ENCODE results near the gene BAHD1.

Gene BAHD1

DNA sequence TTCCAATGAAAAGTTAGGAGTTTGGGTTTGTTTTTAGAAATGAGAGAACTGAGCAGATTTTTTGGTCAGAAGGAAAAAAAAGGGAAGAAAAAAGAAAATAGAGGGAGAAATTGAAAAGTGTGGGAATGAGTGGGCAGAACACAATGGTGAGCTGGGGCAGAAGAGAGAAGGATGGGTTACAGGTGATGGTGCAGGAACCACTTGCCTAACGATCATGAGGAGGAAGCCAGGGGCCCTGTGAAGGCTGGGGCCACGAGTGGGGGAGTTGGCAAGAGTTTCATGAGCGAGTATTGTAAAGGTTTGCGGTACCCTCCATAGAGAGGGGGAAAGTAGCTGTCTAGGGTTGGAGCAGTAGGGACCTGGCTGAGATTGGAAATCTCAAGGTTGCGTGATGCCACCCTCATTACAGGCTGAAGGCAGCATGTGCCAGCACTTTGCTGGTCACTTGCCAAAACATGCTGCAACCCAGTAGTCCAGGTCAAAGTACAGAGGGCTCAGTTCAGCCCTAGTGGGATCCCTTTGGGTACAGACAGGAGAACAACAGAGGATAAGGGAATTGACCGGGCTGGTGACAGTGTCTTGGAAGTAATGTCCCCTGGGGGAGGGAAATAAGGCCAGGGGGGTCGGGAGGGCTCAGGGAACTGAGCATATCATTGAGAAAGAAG, 28.5 kb upstream of the BAHD1 start:
- H3K27ac ChIP-seq (ENCODE audit: low read length): no peak overlapping the region
- no peak overlapping the region for H3K4me3 ChIP-seq (ENCODE audit: low read length)
- no peaks in the 10 kb centered on the region for H3K27me3 ChIP-seq (ENCODE audit: control insufficient read depth, insufficient read depth, low read length)
- peaks cover 64% of the 10 kb centered on the region for H3K36me3 ChIP-seq (ENCODE audit: control insufficient read depth, insufficient read depth, low read length)
- H3K4me1 ChIP-seq (ENCODE audit: control insufficient read depth, insufficient read depth, low read length): no peaks in the 10 kb centered on the region
- DNase-seq (ENCODE audit: low read depth, low spot score): no peak
- WGBS (ENCODE audit: insufficient coverage, insufficient read length): no CpG with 5 or more reads among the region's 7 CpGs
- no peaks in the 10 kb centered on the region for H3K9me3 ChIP-seq (ENCODE audit: control insufficient read depth, insufficient read depth, low read length)

GRCh38 chr15:40413036-40413435, 27.7 kb upstream of the BAHD1 start:
- WGBS (ENCODE audit: insufficient coverage, insufficient read length): no CpG with 5 or more reads among the region's 9 CpGs
- peaks cover 63% of the 10 kb centered on the region for H3K36me3 ChIP-seq (ENCODE audit: control insufficient read depth, insufficient read depth, low read length)
- H3K27me3 ChIP-seq (ENCODE audit: control insufficient read depth, insufficient read depth, low read length): no peaks in the 10 kb centered on the region

GRCh38 chr15:40414816-40415215, 25.9 kb upstream of the BAHD1 start:
- Histone ChIP-seq H3K9me3 (ENCODE audit: control insufficient read depth, insufficient read depth, low read length) (no peaks in the 10 kb centered on the region), H3K4me3 (ENCODE audit: low read length) (no peak overlapping the region), H3K27ac (ENCODE audit: low read length) (no peak overlapping the region), H3K4me1 (ENCODE audit: control insufficient read depth, insufficient read depth, low read length) (no peaks in the 10 kb centered on the region), H3K27me3 (ENCODE audit: control insufficient read depth, insufficient read depth, low read length) (no peaks in the 10 kb centered on the region), H3K36me3 (ENCODE audit: control insufficient read depth, insufficient read depth, low read length) (peaks cover 59% of the 10 kb centered on the region)
- no CpG with 5 or more reads among the region's 7 CpGs for WGBS (ENCODE audit: insufficient coverage, insufficient read length)
- DNase-seq (ENCODE audit: low read depth, low spot score): no peak

More at GRCh38 chr15:40413036-40413435, 27.7 kb upstream of the BAHD1 start:
- no peaks in the 10 kb centered on the region for H3K9me3 ChIP-seq (ENCODE audit: control insufficient read depth, insufficient read depth, low read length)
- no peaks in the 10 kb centered on the region for H3K4me1 ChIP-seq (ENCODE audit: control insufficient read depth, insufficient read depth, low read length)
- no peak overlapping the region for H3K4me3 ChIP-seq (ENCODE audit: low read length)
- no peak for DNase-seq (ENCODE audit: low read depth, low spot score)
- no peak overlapping the region for H3K27ac ChIP-seq (ENCODE audit: low read length)

- H3K9me3 ChIP-seq (ENCODE audit: control insufficient read depth, insufficient read depth, low read length): no peaks in the 10 kb centered on the region
- no peaks in the 10 kb centered on the region for H3K27me3 ChIP-seq (ENCODE audit: control insufficient read depth, insufficient read depth, low read length)
- no peak for DNase-seq (ENCODE audit: low read depth, low spot score)
- no CpG with 5 or more reads among the region's 10 CpGs for WGBS (ENCODE audit: insufficient coverage, insufficient read length)
- no peak overlapping the region for H3K4me3 ChIP-seq (ENCODE audit: low read length)
- no peaks in the 10 kb centered on the region for H3K4me1 ChIP-seq (ENCODE audit: control insufficient read depth, insufficient read depth, low read length)
- H3K36me3 ChIP-seq (ENCODE audit: control insufficient read depth, insufficient read depth, low read length): peaks cover 58% of the 10 kb centered on the region
- no peak overlapping the region for H3K27ac ChIP-seq (ENCODE audit: low read length)
These were observed 25.5 kb upstream of the BAHD1 start for GRCh38 chr15:40415226-40415625.

DNA sequence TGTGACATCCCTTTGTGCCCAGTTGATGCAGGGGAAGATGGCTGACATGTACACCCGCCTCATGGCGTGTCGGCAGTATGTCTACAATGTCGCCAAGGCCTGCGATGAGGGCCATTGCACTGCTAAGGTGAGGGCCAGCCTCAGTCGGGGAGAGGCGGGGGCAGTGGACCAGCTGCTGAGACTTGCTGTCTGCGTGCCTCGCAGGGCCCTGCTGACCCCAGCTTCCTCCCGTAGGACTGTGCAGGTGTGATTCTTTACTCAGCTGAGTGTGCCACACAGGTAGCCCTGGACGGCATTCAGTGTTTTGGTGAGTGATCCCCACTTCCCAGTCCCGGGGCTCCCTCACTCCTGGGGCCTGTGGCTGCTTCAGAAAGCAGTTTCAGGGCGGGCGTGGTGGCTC, 24.7 kb upstream of the BAHD1 start:
- DNase-seq (ENCODE audit: low read depth, low spot score): no peak
- Histone ChIP-seq H3K27me3 (ENCODE audit: control insufficient read depth, insufficient read depth, low read length) (no peaks in the 10 kb centered on the region), H3K4me1 (ENCODE audit: control insufficient read depth, insufficient read depth, low read length) (no peaks in the 10 kb centered on the region; the same call in 1 of the 2 replicates), H3K9me3 (ENCODE audit: control insufficient read depth, insufficient read depth, low read length) (no peaks in the 10 kb centered on the region), H3K36me3 (ENCODE audit: control insufficient read depth, insufficient read depth, low read length) (peaks cover 51% of the 10 kb centered on the region), H3K4me3 (ENCODE audit: low read length) (no peak overlapping the region), H3K27ac (ENCODE audit: low read length) (no peak overlapping the region)
- no CpG with 5 or more reads among the region's 14 CpGs for WGBS (ENCODE audit: insufficient coverage, insufficient read length)

GRCh38 chr15:40418126-40418525, 22.6 kb upstream of the BAHD1 start:
- DNase-seq (ENCODE audit: low read depth, low spot score): no peak
- H3K4me3 ChIP-seq (ENCODE audit: low read length): no peak overlapping the region
- H3K9me3 ChIP-seq (ENCODE audit: control insufficient read depth, insufficient read depth, low read length): no peaks in the 10 kb centered on the region
- peaks cover 33% of the 10 kb centered on the region for H3K36me3 ChIP-seq (ENCODE audit: control insufficient read depth, insufficient read depth, low read length)
- H3K27me3 ChIP-seq (ENCODE audit: control insufficient read depth, insufficient read depth, low read length): no peaks in the 10 kb centered on the region
- no peak overlapping the region for H3K27ac ChIP-seq (ENCODE audit: low read length)
- WGBS (ENCODE audit: insufficient coverage, insufficient read length): no CpG with 5 or more reads among the region's 10 CpGs
- peaks cover 5% of the 10 kb centered on the region for H3K4me1 ChIP-seq (ENCODE audit: control insufficient read depth, insufficient read depth, low read length)

DNA sequence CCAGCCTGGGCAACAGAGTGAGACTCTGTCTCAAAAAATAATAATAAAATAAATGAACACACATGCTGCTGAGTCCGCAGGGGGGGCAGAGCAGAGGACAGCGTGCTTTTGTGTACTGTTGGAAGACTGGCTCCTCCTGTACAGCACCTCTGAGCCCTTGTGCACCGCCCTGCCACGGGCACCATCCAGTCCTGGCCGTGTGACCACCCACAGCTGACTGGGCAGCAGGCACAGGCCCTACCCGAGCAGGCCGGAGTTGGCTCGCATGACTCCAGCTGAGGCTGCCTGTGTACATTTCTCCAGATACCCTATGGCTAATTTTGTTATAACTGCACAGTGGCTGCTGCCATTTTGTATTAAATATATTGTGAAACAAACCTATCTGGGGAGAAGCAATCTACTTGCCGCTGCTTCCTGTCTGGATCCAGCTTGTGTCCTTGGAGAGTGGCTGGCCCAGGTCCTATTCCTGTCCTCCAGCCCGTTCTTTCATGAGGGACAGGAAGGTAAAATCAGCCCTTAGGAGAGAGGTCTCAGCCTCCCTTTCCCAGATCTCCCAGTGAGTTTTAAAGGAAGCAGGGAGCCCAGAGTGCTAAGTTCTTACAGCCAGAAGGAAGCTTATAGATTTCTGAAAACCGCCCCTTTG, 20.6 kb upstream of the BAHD1 start:
- Histone ChIP-seq H3K27ac (ENCODE audit: low read length) (no peak overlapping the region), H3K9me3 (ENCODE audit: control insufficient read depth, insufficient read depth, low read length) (no peaks in the 10 kb centered on the region)
- no peak for DNase-seq (ENCODE audit: low read depth, low spot score)

GRCh38 chr15:40420793-40421192, 20.0 kb upstream of the BAHD1 start:
- DNase-seq (ENCODE audit: low read depth, low spot score): no peak
- no CpG with 5 or more reads among the region's 3 CpGs for WGBS (ENCODE audit: insufficient coverage, insufficient read length)
- peaks cover 12% of the 10 kb centered on the region for H3K36me3 ChIP-seq (ENCODE audit: control insufficient read depth, insufficient read depth, low read length)
- H3K9me3 ChIP-seq (ENCODE audit: control insufficient read depth, insufficient read depth, low read length): no peaks in the 10 kb centered on the region
- H3K4me1 ChIP-seq (ENCODE audit: control insufficient read depth, insufficient read depth, low read length): peaks cover 5% of the 10 kb centered on the region
- no peaks in the 10 kb centered on the region for H3K27me3 ChIP-seq (ENCODE audit: control insufficient read depth, insufficient read depth, low read length)
- H3K27ac ChIP-seq (ENCODE audit: low read length): no peak overlapping the region
- no peak overlapping the region for H3K4me3 ChIP-seq (ENCODE audit: low read length)

More for the DNA sequence above, 20.6 kb upstream of the BAHD1 start:
- Histone ChIP-seq H3K4me3 (ENCODE audit: low read length) (no peak overlapping the region), H3K27me3 (ENCODE audit: control insufficient read depth, insufficient read depth, low read length) (no peaks in the 10 kb centered on the region), H3K36me3 (ENCODE audit: control insufficient read depth, insufficient read depth, low read length) (peaks cover 17% of the 10 kb centered on the region), H3K4me1 (ENCODE audit: control insufficient read depth, insufficient read depth, low read length) (peaks cover 5% of the 10 kb centered on the region)
- WGBS (ENCODE audit: insufficient coverage, insufficient read length): no CpG with 5 or more reads among the region's 11 CpGs

DNA sequence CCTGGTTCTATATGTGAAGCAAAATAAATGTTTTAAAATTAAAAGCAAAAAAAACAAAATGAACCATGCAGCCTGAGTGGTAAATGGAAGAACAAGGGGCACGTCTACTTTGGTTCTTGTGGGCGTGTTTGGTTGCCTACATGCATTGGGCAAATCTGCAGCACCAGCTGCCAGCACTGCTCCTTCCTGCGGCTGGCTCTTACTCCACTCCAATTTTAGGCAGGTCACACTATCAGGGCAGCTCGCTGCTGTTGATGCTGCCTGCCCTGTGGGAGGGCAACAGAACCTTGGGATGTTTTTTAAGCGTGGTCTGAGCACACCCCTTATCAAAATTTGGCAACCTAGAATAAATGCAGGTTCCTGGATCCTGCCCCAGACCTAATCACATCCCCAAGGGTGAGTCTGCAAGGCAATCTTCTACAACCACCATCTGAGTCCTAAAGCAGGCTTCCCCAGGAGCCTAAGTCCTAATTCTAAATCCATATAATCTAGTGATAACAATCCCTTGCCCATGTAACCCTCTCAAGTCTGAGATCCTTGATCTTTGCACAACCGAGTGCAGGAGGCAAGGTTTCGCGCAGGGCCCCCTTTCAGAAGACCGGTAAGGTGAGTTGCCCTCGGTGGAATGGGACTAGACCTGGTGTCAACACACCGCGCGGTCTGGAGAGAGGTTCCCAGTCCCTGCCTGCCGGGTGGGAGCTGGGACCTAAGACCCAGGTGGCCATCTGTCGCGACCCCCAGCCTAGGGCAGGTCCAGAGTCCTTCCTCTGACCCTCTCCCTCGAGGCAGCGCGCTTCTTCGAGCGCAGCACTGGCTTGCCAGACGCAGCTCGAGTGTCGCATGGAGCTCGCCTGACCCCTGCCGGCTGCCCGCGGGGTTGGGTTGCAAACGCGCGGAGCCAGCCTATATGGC, 19.3 kb upstream of the BAHD1 start:
- WGBS (ENCODE audit: insufficient coverage, insufficient read length): no CpG with 5 or more reads among the region's 31 CpGs
- Histone ChIP-seq H3K27me3 (ENCODE audit: control insufficient read depth, insufficient read depth, low read length) (no peaks in the 10 kb centered on the region), H3K27ac (ENCODE audit: low read length) (no peak overlapping the region), H3K4me1 (ENCODE audit: control insufficient read depth, insufficient read depth, low read length) (peaks cover 5% of the 10 kb centered on the region), H3K9me3 (ENCODE audit: control insufficient read depth, insufficient read depth, low read length) (no peaks in the 10 kb centered on the region), H3K4me3 (ENCODE audit: low read length) (no peak overlapping the region), H3K36me3 (ENCODE audit: control insufficient read depth, insufficient read depth, low read length) (peaks cover 7% of the 10 kb centered on the region; the same call in 1 of the 2 replicates)
- no peak for DNase-seq (ENCODE audit: low read depth, low spot score)

DNA sequence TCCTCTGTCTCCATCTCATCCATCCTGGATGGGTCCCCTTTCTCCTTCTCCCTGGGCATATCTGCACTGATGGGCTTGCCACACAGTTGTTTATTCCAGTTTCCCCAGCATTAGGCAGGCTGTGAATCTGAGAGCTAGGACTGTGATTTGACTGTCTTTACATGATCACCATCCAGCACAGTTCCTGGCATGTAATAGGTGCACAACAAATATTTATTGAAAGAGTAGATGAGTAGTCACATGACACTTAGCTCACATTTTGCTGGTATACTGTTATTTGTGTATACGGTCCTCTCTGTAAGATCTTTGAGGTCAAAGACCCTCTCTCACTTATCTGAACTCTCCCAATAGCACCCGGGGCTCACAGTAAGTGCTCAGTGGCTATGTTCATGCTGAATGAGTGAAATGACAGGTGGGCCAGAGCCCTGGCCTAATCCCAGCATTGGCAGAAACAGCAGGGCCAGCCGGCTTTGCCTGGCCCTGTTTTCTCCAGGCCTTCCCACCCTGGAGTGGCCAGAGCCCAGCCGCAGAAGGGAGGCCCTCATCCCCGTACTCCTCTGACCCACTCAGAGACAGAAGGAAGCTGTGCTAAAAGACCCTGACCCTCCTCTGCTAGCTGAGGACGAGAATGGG, 16.2 kb upstream of the BAHD1 start:
- WGBS (ENCODE audit: insufficient coverage, insufficient read length): no CpG with 5 or more reads among the region's 6 CpGs
- Histone ChIP-seq H3K4me1 (ENCODE audit: control insufficient read depth, insufficient read depth, low read length) (peaks cover 5% of the 10 kb centered on the region), H3K27me3 (ENCODE audit: control insufficient read depth, insufficient read depth, low read length) (no peaks in the 10 kb centered on the region), H3K9me3 (ENCODE audit: control insufficient read depth, insufficient read depth, low read length) (no peaks in the 10 kb centered on the region), H3K27ac (ENCODE audit: low read length) (no peak overlapping the region), H3K36me3 (ENCODE audit: control insufficient read depth, insufficient read depth, low read length) (no peaks in the 10 kb centered on the region), H3K4me3 (ENCODE audit: low read length) (no peak overlapping the region)
- no peak for DNase-seq (ENCODE audit: low read depth, low spot score)
